H1 (cell line): ENCODE data around the gene TIMMDC1. TPM values are rescaled to one million over a fixed set of nuclear protein-coding genes. Genes with fewer than 3 reads are reported as not detected.

Experiments
- CTCF ChIA-PET: fragments of 300-600 bp; sonication (Branson Sonifier 250); formaldehyde crosslinking; loops from one replicate; lab custom pipeline; 2021; ENCODE audit not compliant: partially characterized antibody; lab: Charles Lee
- POLR2A ChIA-PET: fragments of 300-600 bp; sonication (Branson Sonifier 250); formaldehyde crosslinking; loops from one replicate; lab custom pipeline; 2021; ENCODE audit warnings: inconsistent platforms; ENCODE audit not compliant: partially characterized antibody; lab: Charles Lee
- DNase-seq, 2 experiments: peaks; one replicate each; pipeline versions ENCODE4 v3.0.0 to v3.0.0-alpha.2; 2010 to 2022; ENCODE audit warnings: low spot score in 2 of 2, low read depth in 1 of 2, mixed read lengths in 1 of 2
- FAIRE-seq: peaks from 2 replicates; lab custom pipeline; 2011; peaks lifted over from hg19 to GRCh38; lab: Jason Lieb, UNC
- H2AFZ ChIP-seq: 2 replicates; pipeline ENCODE4 v1.8.1; 2012; ENCODE audit warnings: low read length, inconsistent platforms
- H2AK5ac ChIP-seq: 2 replicates; pipeline ENCODE4 v1.6.1; 2013; ENCODE audit warnings: low read depth, low read length
- H2BK120ac ChIP-seq: replicated peaks from 2 replicates; pipeline ENCODE3; 2013; ENCODE audit warnings: low read depth, low read length, inconsistent platforms
- H2BK12ac ChIP-seq: 2 replicates; pipeline ENCODE4 v1.6.1; 2013; ENCODE audit warnings: low read depth, low read length
- H2BK15ac ChIP-seq: 2 replicates; pipeline ENCODE4 v1.6.1; 2013; ENCODE audit warnings: low read length
- H2BK20ac ChIP-seq: 2 replicates; pipeline ENCODE4 v1.6.1; 2013; ENCODE audit warnings: low read length
- H2BK5ac ChIP-seq: 2 replicates; pipeline ENCODE4 v1.6.1; 2013; ENCODE audit warnings: low read depth, low read length
- H3K14ac ChIP-seq: 2 replicates; pipeline ENCODE4 v1.6.1; 2013; ENCODE audit warnings: inconsistent platforms; ENCODE audit not compliant: insufficient read length
- H3K18ac ChIP-seq: 2 replicates; pipeline ENCODE4 v1.6.1; 2013; ENCODE audit warnings: low read length; ENCODE audit errors: extremely low read depth
- H3K23ac ChIP-seq: 2 replicates; pipeline ENCODE4 v1.6.1; 2013; ENCODE audit warnings: inconsistent platforms; ENCODE audit not compliant: insufficient read length
- H3K23me2 ChIP-seq: 2 replicates; pipeline ENCODE4 v1.6.1; 2013; ENCODE audit warnings: low read depth, low read length
- H3K27ac ChIP-seq: 2 replicates; pipeline ENCODE4 v1.6.1; 2011; ENCODE audit warnings: low read depth, low read length, inconsistent platforms
- H3K27me3 ChIP-seq, 4 experiments: replicated peaks in 1 of 4; 1 replicate in 1 of 4; 2 replicates in 3 of 4; pipeline versions ENCODE4 v1.6.1 to v1.8.1; 2011 to 2013; ENCODE audit warnings: low read length in 3 of 4, mild to moderate bottlenecking in 3 of 4, inconsistent platforms in 2 of 4, mixed read lengths in 2 of 4, moderate library complexity in 1 of 4; ENCODE audit not compliant: control insufficient read depth in 3 of 4, insufficient read depth in 3 of 4; ENCODE audit errors: extremely low read depth in 1 of 4
- H3K36me3 ChIP-seq, 4 experiments: 2 replicates each; pipeline versions ENCODE4 v1.6.1 to v1.8.1; 2011 to 2013; ENCODE audit warnings: mild to moderate bottlenecking in 4 of 4, low read length in 3 of 4, moderate library complexity in 2 of 4, control low read depth in 1 of 4, inconsistent platforms in 1 of 4; ENCODE audit not compliant: insufficient read depth in 4 of 4, control insufficient read depth in 2 of 4
- H3K4ac ChIP-seq: replicated peaks from 2 replicates; pipeline ENCODE3; 2013; ENCODE audit warnings: low read length, low read depth, mixed read lengths, inconsistent platforms; ENCODE audit not compliant: insufficient read length
- H3K4me1 ChIP-seq, 4 experiments: replicated peaks in 1 of 4; 1 replicate in 1 of 4; 2 replicates in 3 of 4; pipeline versions ENCODE4 v1.6.1 to v1.8.1; 2011 to 2013; ENCODE audit warnings: low read length in 3 of 4, inconsistent platforms in 2 of 4, mixed read lengths in 1 of 4; ENCODE audit not compliant: insufficient read depth in 4 of 4, control insufficient read depth in 3 of 4
- H3K4me2 ChIP-seq, 2 experiments: 2 replicates each; pipeline versions ENCODE4 v1.6.1 to v1.8.1; 2011 to 2013; ENCODE audit warnings: low read depth in 2 of 2, low read length in 2 of 2, control low read depth in 1 of 2, inconsistent platforms in 1 of 2, mild to moderate bottlenecking in 1 of 2; ENCODE audit not compliant: insufficient read depth in 1 of 2
- H3K4me3 ChIP-seq, 4 experiments: fragments of 200-600, 300-600 bp in 1 of 4; sonication (generic), shearing (Covaris generic), sonication (Bioruptor Twin) in 1 of 4; 2 replicates each; pipeline versions ENCODE4 v1.5.1 to v1.8.1; 2011 to 2016; ENCODE audit warnings: low read length in 4 of 4, low read depth in 3 of 4, control low read depth in 2 of 4, inconsistent platforms in 2 of 4, mild to moderate bottlenecking in 2 of 4, mixed read lengths in 1 of 4, moderate library complexity in 1 of 4; ENCODE audit not compliant: insufficient read depth in 2 of 4; ENCODE audit errors: extremely low read depth in 1 of 4
- H3K56ac ChIP-seq: replicated peaks from 2 replicates; pipeline ENCODE3; 2013; ENCODE audit warnings: low read depth, mild to moderate bottlenecking, mixed read lengths, low read length, inconsistent platforms; ENCODE audit not compliant: insufficient read length
- H3K79me1 ChIP-seq: 2 replicates; pipeline ENCODE4 v1.6.1; 2013; ENCODE audit warnings: low read depth, low read length, control low read depth
- H3K79me2 ChIP-seq, 2 experiments: 2 replicates each; pipeline versions ENCODE4 v1.6.1 to v1.8.1; 2012 to 2013; ENCODE audit warnings: low read length in 2 of 2, mild to moderate bottlenecking in 2 of 2, inconsistent platforms in 1 of 2; ENCODE audit not compliant: insufficient read depth in 2 of 2, control insufficient read depth in 1 of 2
- H3K9ac ChIP-seq, 4 experiments: replicated peaks in 1 of 4; 1 replicate in 1 of 4; 2 replicates in 3 of 4; pipeline versions ENCODE4 v1.6.1 to v1.8.1; 2011 to 2013; ENCODE audit warnings: low read depth in 3 of 4, low read length in 3 of 4, control low read depth in 2 of 4, mild to moderate bottlenecking in 2 of 4, moderate library complexity in 2 of 4, inconsistent platforms in 1 of 4; ENCODE audit errors: extremely low read depth in 1 of 4
- H3K9me3 ChIP-seq, 2 experiments: 2 replicates each; pipeline versions ENCODE4 v1.6.1 to v1.8.1; 2012 to 2013; ENCODE audit warnings: mild to moderate bottlenecking in 2 of 2, moderate library complexity in 2 of 2, control low read depth in 1 of 2, inconsistent platforms in 1 of 2, low read depth in 1 of 2, low read length in 1 of 2, mixed read lengths in 1 of 2; ENCODE audit not compliant: insufficient read depth in 2 of 2
- H4K20me1 ChIP-seq, 2 experiments: replicated peaks in 1 of 2; 2 replicates each; pipeline versions ENCODE3 to v1.8.1; 2011 to 2013; ENCODE audit warnings: inconsistent platforms in 2 of 2, low read length in 2 of 2, mild to moderate bottlenecking in 1 of 2; ENCODE audit not compliant: insufficient read depth in 2 of 2, control insufficient read depth in 1 of 2
- H4K5ac ChIP-seq: 2 replicates; pipeline ENCODE4 v1.6.1; 2013; ENCODE audit warnings: low read length, low read depth, mixed read lengths, inconsistent platforms; ENCODE audit not compliant: insufficient read length
- H4K8ac ChIP-seq: 2 replicates; pipeline ENCODE4 v1.8.0; 2013; ENCODE audit warnings: mild to moderate bottlenecking, moderate library complexity, low read length, inconsistent platforms; ENCODE audit not compliant: insufficient read depth; ENCODE audit errors: extremely low read depth
- H4K91ac ChIP-seq: replicated peaks from 2 replicates; pipeline ENCODE3; 2013; ENCODE audit warnings: low read length, mixed read lengths, inconsistent platforms; ENCODE audit not compliant: insufficient read length
- JUN ChIP-seq: IDR thresholded peaks from 2 replicates; pipeline ENCODE4 v1.6.1; 2011; ENCODE audit warnings: low read depth, mild to moderate bottlenecking, improper control_type of control experiment, low read length
- KDM5A ChIP-seq: fragments of 200-600 bp; IDR thresholded peaks from 2 replicates; pipeline ENCODE4 v1.7.1; 2012; ENCODE audit warnings: mild to moderate bottlenecking, low read length, inconsistent platforms, mixed read lengths
- RAD21 ChIP-seq, 2 experiments: IDR thresholded peaks in 1 of 2; conservative IDR thresholded peaks in 1 of 2; 2 replicates each; pipeline ENCODE4 v1.6.1; 2011; ENCODE audit warnings: low read depth in 2 of 2, low read length in 2 of 2, improper control_type of control experiment in 1 of 2, inconsistent platforms in 1 of 2, mild to moderate bottlenecking in 1 of 2, moderate library complexity in 1 of 2
- TEAD4 ChIP-seq: IDR thresholded peaks from 2 replicates; pipeline ENCODE4 v1.6.1; 2012; ENCODE audit warnings: low read depth, low read length, inconsistent platforms, mixed read lengths
- USF2 ChIP-seq: IDR thresholded peaks from 2 replicates; pipeline ENCODE4 v1.6.1; 2011; ENCODE audit warnings: low read length, improper control_type of control experiment
- WGBS, 2 experiments: shearing (Covaris generic) in 1 of 2; methylation state at CpG; one replicate each; pipeline versions ENCODE4 v1.1.6 to v1.1.7; 2013 to 2015; ENCODE audit warnings: low lambda C conversion rate in 2 of 2, mixed read lengths in 2 of 2, inconsistent platforms in 1 of 2, low coverage in 1 of 2, missing lambda C conversion rate in 1 of 2; ENCODE audit not compliant: insufficient replicate concordance in 2 of 2, insufficient coverage in 1 of 2, insufficient read length in 1 of 2; ENCODE audit errors: extremely low coverage in 1 of 2, missing lambda C conversion rate in 1 of 2; 5-methylcytosine and 5-hydroxymethylcytosine counted together
- polyA plus RNA-seq, 7 experiments: library from polyadenylated mRNA; depleted of rRNA in 3 of 7; stranded (reverse) in 5 of 7; unstranded in 2 of 7; fragments of >200 nt in 5 of 7; fragments of 200-250 nt in 2 of 7; gene quantifications; 1 replicate in 5 of 7; 2 replicates in 1 of 7; 4 replicates in 1 of 7; pipeline versions ENCODE4 v1.2.1 to v1.2.3, GENCODE V29; 2011 to 2013; ENCODE audit warnings: missing spikeins in 2 of 7, mixed read lengths in 2 of 7
- total RNA-seq: library from RNA; stranded (reverse); fragmentation: NEBNext Ultra II Directional; extraction: Animal tissue kit (Norgen Biotek cat#: 25700); gene quantifications from 2 replicates; pipeline ENCODE4 v1.2.1, GENCODE V29; 2021

TIMMDC1 gene
- total and polyA plus RNA-seq, 2 of the 8 experiments (the other 6 are each of a cell fraction or from before 2014, with no cell fraction given): 80.7 to 128 TPM

GRCh38 chr3:119542168-119542767 is 43.9 kb downstream of the TIMMDC1 start:
- ChIA-PET CTCF (interaction anchor here (0.9 kb wide), 1 partner anchor 15 kb away, joined by 3 read pairs; no protein-coding TSS in a partner anchor), POLR2A (interaction anchor here (0.9 kb wide), 1 partner anchor 19 kb away, joined by 3 read pairs; no protein-coding TSS in a partner anchor)
- TF ChIP-seq RAD21 (IDR thresholded peaks at IDR 0.05 in 1 of 2, conservative IDR thresholded peaks at IDR 0.05 in 1 of 2; ENCODE audit: low read depth in 2 of 2, low read length in 2 of 2): no peak
- TF ChIP-seq TEAD4: no peak
- no peak for TF ChIP-seq JUN
- no peak for TF ChIP-seq USF2
- TF ChIP-seq KDM5A: no peak
- no peak overlapping the region for H2BK20ac ChIP-seq
- FAIRE-seq (no peak), DNase-seq (no peak)
- no peak overlapping the region for H4K91ac ChIP-seq
- no peak overlapping the region for H2BK15ac ChIP-seq
- no peak overlapping the region for H3K9ac ChIP-seq
- H3K4me2 ChIP-seq: no peak overlapping the region
- no peak overlapping the region for H3K23ac ChIP-seq
- no peaks in the 10 kb centered on the region for H3K9me3 ChIP-seq
- WGBS, 2 experiments: 84% methylated on average over 2 of the region's 2 CpGs; no CpG with 5 or more reads in 1 of the 2 experiments
- H3K23me2 ChIP-seq: no peaks in the 10 kb centered on the region
- H3K36me3 ChIP-seq: no peaks in the 10 kb centered on the region
- no peak overlapping the region for H3K4me3 ChIP-seq
- H4K5ac ChIP-seq: no peak overlapping the region
- H3K79me2 ChIP-seq: no peaks in the 10 kb centered on the region
- H4K8ac ChIP-seq: no peak overlapping the region
- H3K79me1 ChIP-seq: no peaks in the 10 kb centered on the region
- H3K56ac ChIP-seq: no peak overlapping the region
- H2BK120ac ChIP-seq: no peak overlapping the region
- no peak overlapping the region for H2BK12ac ChIP-seq
- H3K14ac ChIP-seq: no peak overlapping the region
- H3K27me3 ChIP-seq: peaks cover 0 to 1% (median 0%) of the 10 kb centered on the region in 4 experiments; a peak in 1 of 7 replicates
- no peak overlapping the region for H3K18ac ChIP-seq
- no peaks in the 10 kb centered on the region for H4K20me1 ChIP-seq
- H2BK5ac ChIP-seq: no peak overlapping the region
- no peak overlapping the region for H2AFZ ChIP-seq
- no peak overlapping the region for H3K27ac ChIP-seq
- H2AK5ac ChIP-seq: no peak overlapping the region
- no peaks in the 10 kb centered on the region for H3K4me1 ChIP-seq
- no peak overlapping the region for H3K4ac ChIP-seq
